Calu3 (cell line): Measurements from ENCODE around the gene CHD5. TPM values are rescaled to one million over a fixed set of nuclear protein-coding genes. Genes with fewer than 3 reads are reported as not detected.

Source experiments
- BruUV-seq: library from RNA; stranded (reverse); fragments of 400-500 nt; replicated peaks from 2 replicates; lab custom pipeline; 2021; lab: Mats Ljungman, UMichigan
- CTCF ChIA-PET: fragments of 300-600 bp; sonication (Branson Sonifier 250); formaldehyde crosslinking; loops from one replicate; lab custom pipeline; 2022; ENCODE audit warnings: antibody characterized with exemption; lab: Charles Lee
- DNase-seq: peaks from one replicate; pipeline ENCODE4 v3.0.0; 2022
- H3K27ac Mint-ChIP-seq: one replicate; pipeline ENCODE4 v1.8.0; 2022; ENCODE audit warnings: mixed read lengths; ENCODE audit not compliant: unreplicated experiment
- H3K27me3 Mint-ChIP-seq: one replicate; pipeline ENCODE4 v1.8.0; 2022; ENCODE audit warnings: mixed read lengths; ENCODE audit not compliant: unreplicated experiment
- H3K36me3 Mint-ChIP-seq: one replicate; pipeline ENCODE4 v1.8.0; 2022; ENCODE audit warnings: mild to moderate bottlenecking, moderate library complexity, mixed read lengths; ENCODE audit not compliant: insufficient read depth, unreplicated experiment
- H3K4me1 Mint-ChIP-seq: one replicate; pipeline ENCODE4 v1.8.0; 2022; ENCODE audit warnings: mild to moderate bottlenecking, low read depth, mixed read lengths; ENCODE audit not compliant: unreplicated experiment
- H3K4me3 Mint-ChIP-seq: one replicate; pipeline ENCODE4 v1.8.0; 2022; ENCODE audit warnings: mild to moderate bottlenecking, low read depth, moderate library complexity, mixed read lengths; ENCODE audit not compliant: unreplicated experiment
- H3K9me3 Mint-ChIP-seq: one replicate; pipeline ENCODE4 v1.8.0; 2022; ENCODE audit warnings: low read depth, mixed read lengths; ENCODE audit not compliant: unreplicated experiment
- CTCF ChIP-seq: fragments of 200-600 bp; IDR thresholded peaks from one replicate; pipeline ENCODE4 v1.8.0; 2022; ENCODE audit warnings: antibody characterized with exemption; ENCODE audit not compliant: unreplicated experiment
- intact Hi-C: fragments of 100-400 bp; cut with micrococcal nuclease; formaldehyde crosslinking; loops from one replicate; pipeline ENCODE4 v1.10.0; 2022; ENCODE audit not compliant: unreplicated experiment
- total RNA-seq: library from RNA; stranded (reverse); gene quantifications from 2 replicates; pipeline ENCODE4 v1.2.3, GENCODE V29; 2022

Gene CHD5
- total RNA-seq, 1 experiment from 2014 or later: 0.28 TPM

- H3K4me3 Mint-ChIP-seq: peak overlapping the region; percentile 81
- no peak for DNase-seq
- no peaks in the 10 kb centered on the region for H3K27me3 Mint-ChIP-seq
- H3K27ac Mint-ChIP-seq: no peak overlapping the region
- peaks cover 62% of the 10 kb centered on the region for H3K36me3 Mint-ChIP-seq
- no peaks in the 10 kb centered on the region for H3K9me3 Mint-ChIP-seq
- no peak for TF ChIP-seq CTCF
- BruUV-seq: TSS peak; percentile 59
- CTCF ChIA-PET: interaction anchor here (0.5 to 1.3 kb wide), 3 partner anchors 10 to 236 kb away, joined by 3 to 4 read pairs (median 4); no protein-coding TSS in a partner anchor
- no peaks in the 10 kb centered on the region for H3K4me1 Mint-ChIP-seq
- intact Hi-C loops: no loop called here
These were observed 27.2 kb upstream of the CHD5 start for GRCh38 chr1:6207075-6207885.

GRCh38 chr1:6206520-6206855, 26.4 kb upstream of the CHD5 start:
- CTCF ChIA-PET: interaction anchor here (0.5 to 3.2 kb wide), 4 partner anchors 10 to 237 kb away, joined by 3 to 19 read pairs (median 4); no protein-coding TSS in a partner anchor
- no peak overlapping the region for H3K27ac Mint-ChIP-seq
- peaks cover 55% of the 10 kb centered on the region for H3K36me3 Mint-ChIP-seq
- intact Hi-C loops: no loop called here
- no TSS peak for BruUV-seq
- TF ChIP-seq CTCF: no peak
- peak overlapping the region; percentile 81 for H3K4me3 Mint-ChIP-seq
- no peaks in the 10 kb centered on the region for H3K4me1 Mint-ChIP-seq
- H3K9me3 Mint-ChIP-seq: no peaks in the 10 kb centered on the region
- no peak for DNase-seq
- no peaks in the 10 kb centered on the region for H3K27me3 Mint-ChIP-seq

GRCh38 chr1:6205849-6206519, 25.9 kb upstream of the CHD5 start, which contains the start of gene RNF207:
Gene RNF207 (plus strand): TSS chr1:6206119. CDS start chr1:6206536, 417 bp downstream.
- H3K27me3 Mint-ChIP-seq: no peaks in the 10 kb centered on the region
- H3K4me3 Mint-ChIP-seq: peak within 1 kb of the TSS; percentile 81
- peaks cover 52% of the 10 kb centered on the region for H3K36me3 Mint-ChIP-seq
- CTCF ChIA-PET: interaction anchor here (1.3 to 3.2 kb wide), 3 partner anchors 29 to 39 kb away, joined by 4 to 19 read pairs (median 13); no protein-coding TSS in a partner anchor
- TF ChIP-seq CTCF: no peak
- no TSS peak for BruUV-seq
- peak; percentile 89 for DNase-seq
- H3K9me3 Mint-ChIP-seq: no peaks in the 10 kb centered on the region
- no peaks in the 10 kb centered on the region for H3K4me1 Mint-ChIP-seq
- intact Hi-C loops: no loop called here
- no peak within 1 kb of the TSS for H3K27ac Mint-ChIP-seq

- Mint-ChIP-seq H3K4me3 (no peak overlapping the region), H3K4me1 (peaks cover 19% of the 10 kb centered on the region), H3K9me3 (no peaks in the 10 kb centered on the region), H3K36me3 (peaks cover 47% of the 10 kb centered on the region), H3K27ac (no peak overlapping the region), H3K27me3 (no peaks in the 10 kb centered on the region)
- DNase-seq: no peak
- no peak for TF ChIP-seq CTCF
- intact Hi-C loops: no loop called here
- CTCF ChIA-PET: no interaction called here
- no TSS peak for BruUV-seq
These were observed 22.1 kb upstream of the CHD5 start for GRCh38 chr1:6202256-6202655.
